Thoracic aorta endothelial cell (primary cell): ENCODE results near the gene DUSP14. TPM values are rescaled to one million over a fixed set of nuclear protein-coding genes. Genes with fewer than 3 reads are reported as not detected.

ENCODE experiments used
- total RNA-seq: library from RNA; depleted of rRNA; stranded (reverse); fragments of >200 nt; gene quantifications from 2 replicates; pipeline ENCODE4 v1.2.3, GENCODE V29; 2012

The DUSP14 gene
- 30.3 and 32.3 TPM in 2 replicates for total RNA-seq

GRCh38 chr17:37489197-37490001, at the start of gene DUSP14:
DUSP14 (plus strand) TSS chr17:37489891; CDS start chr17:37512273, 22,382 bp downstream.

Other genes with a start within 250 kb of the DUSP14 start
- gene C17orf78, start 113.9 kb upstream of the DUSP14 start, total RNA-seq, result not detected in 2 replicates
- 74.7 and 107 TPM in 2 replicates for gene ACACA, start 83.1 kb upstream of the DUSP14 start, total RNA-seq
- 19.5 and 22.5 TPM in 2 replicates for gene TADA2A, start 83.0 kb upstream of the DUSP14 start, total RNA-seq
- gene SYNRG, start 119.5 kb downstream of the DUSP14 start, total RNA-seq, result 26.9 and 31.1 TPM in 2 replicates
- gene DDX52, start 153.6 kb downstream of the DUSP14 start, total RNA-seq, result 73.8 and 75.7 TPM in 2 replicates